Measurements from ENCODE around the gene SCD. TPM values are rescaled to one million over a fixed set of nuclear protein-coding genes. Genes with fewer than 3 reads are reported as not detected.
A peak's percentile ranks its signal among the peaks of the same experiment; 100 is the strongest.

Gene SCD
- total RNA-seq, 2 experiments from 2014 or later = 198 to 202 TPM

DNA sequence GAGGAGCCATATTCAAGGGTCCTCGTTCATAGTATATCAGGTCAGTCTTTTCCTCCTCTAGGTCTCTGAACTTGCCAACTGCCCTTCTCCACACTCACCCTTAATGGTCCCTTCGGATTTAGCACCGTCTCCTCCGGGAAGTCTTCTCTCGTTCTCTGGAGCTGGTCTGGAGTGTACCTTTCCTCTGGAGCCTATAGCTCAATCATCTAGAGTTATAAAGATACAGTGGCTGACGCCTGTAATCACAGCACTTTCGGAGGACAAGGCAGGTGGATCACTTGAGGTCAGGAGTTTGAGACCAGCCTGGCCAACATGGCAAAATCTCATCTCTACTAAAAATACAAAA is 4.4 kb upstream of the SCD start:
- Mint-ChIP-seq H3K36me3 (ENCODE audit: low read depth) (peaks cover 4% of the 10 kb centered on the region), H3K27me3 (peaks cover 2% of the 10 kb centered on the region), H3K4me1 (peaks cover 30% of the 10 kb centered on the region), H3K27ac (no peak overlapping the region), H3K9me3 (no peaks in the 10 kb centered on the region), H3K4me3 (no peak overlapping the region)
- ChIA-PET CTCF (interaction anchor here (0.7 to 17.3 kb wide), 7 partner anchors 25 to 184 kb away, joined by 3 to 220 read pairs (median 4); no protein-coding TSS in a partner anchor), POLR2A (interaction anchor here (1.2 kb wide), 1 partner anchor 167 kb away, joined by 3 read pairs; no protein-coding TSS in a partner anchor)
- DNase-seq = no peak

DNA sequence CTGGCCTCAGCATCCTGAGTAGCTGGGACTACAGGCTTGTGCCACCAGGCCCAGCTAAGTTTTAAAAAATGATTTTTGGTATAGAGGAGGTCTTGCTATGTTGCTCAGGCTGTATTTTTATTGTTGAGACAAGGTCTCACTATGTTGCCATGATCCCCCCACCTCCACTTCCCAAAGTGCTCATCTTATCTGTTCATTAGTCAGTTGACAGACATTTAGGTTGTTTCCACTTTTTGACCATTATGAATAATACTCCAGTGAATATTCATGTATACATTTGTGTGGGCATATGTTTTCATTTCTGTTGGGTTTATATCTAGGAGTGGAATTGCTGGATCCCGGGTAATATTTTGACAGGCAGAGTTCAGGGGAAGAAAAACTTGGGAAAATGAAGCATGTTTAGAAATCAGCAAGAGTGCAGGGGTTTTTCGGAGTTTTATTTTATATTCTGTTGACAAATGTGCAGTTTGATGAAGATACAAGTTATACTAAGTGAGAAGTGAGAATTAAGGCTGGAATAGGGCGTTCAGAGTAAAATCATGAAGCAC is 2.7 kb upstream of the SCD start:
- H3K9me3 Mint-ChIP-seq = no peaks in the 10 kb centered on the region
- ChIA-PET CTCF (interaction anchor here (0.7 to 17.3 kb wide), 8 partner anchors 14 to 174 kb away, joined by 3 to 220 read pairs (median 20); no protein-coding TSS in a partner anchor), POLR2A (interaction anchor here (1.4 to 6.9 kb wide), 3 partner anchors 26 to 165 kb away, joined by 5 to 105 read pairs (median 64); no protein-coding TSS in a partner anchor)
- no peak for DNase-seq
- peaks cover 40% of the 10 kb centered on the region for H3K4me1 Mint-ChIP-seq
- H3K36me3 Mint-ChIP-seq (ENCODE audit: low read depth) = peaks cover 21% of the 10 kb centered on the region
- H3K4me3 Mint-ChIP-seq = no peak overlapping the region
- no peak overlapping the region for H3K27ac Mint-ChIP-seq
- H3K27me3 Mint-ChIP-seq = no peaks in the 10 kb centered on the region

DNA sequence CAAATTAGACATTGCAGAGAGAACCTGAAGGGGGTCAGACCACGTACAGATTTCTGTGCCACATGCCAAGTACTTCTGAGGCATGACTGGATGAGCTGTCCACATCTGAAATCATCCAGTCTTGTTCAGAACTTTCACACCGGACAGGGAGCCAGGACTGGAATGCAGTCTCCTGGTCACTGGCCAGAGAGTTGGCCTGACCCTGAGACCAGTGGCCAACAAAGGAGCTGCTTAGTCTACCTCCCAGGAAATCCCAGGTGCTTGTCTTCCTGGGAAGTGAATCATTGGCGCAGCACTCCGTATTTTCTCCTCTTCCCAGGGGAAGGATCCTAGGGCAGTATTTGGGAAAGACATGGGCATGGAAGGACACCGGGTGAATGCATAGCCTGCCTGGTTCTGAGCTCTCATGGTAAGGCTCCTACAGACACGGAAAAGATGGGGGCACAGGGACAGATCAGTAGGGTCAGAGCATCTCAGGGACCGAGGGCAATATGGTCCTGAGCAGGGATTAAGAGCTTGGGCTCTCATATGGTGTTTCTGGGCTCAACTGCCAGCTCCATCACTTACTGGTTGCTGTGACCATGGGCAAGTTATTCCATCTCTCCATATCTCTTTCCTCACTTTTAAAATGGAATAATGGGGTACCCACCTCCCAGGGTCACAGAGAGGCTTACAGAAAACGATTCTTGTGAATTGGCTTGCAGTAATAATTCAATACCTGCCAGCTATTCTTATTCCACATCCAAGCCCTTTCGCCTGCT is 1.3 kb upstream of the SCD start:
- Mint-ChIP-seq H3K27ac (peak overlapping the region; percentile 74), H3K9me3 (no peaks in the 10 kb centered on the region), H3K4me1 (peaks cover 53% of the 10 kb centered on the region), H3K36me3 (ENCODE audit: low read depth) (peaks cover 35% of the 10 kb centered on the region), H3K4me3 (peak overlapping the region; percentile 96), H3K27me3 (no peaks in the 10 kb centered on the region)
- CTCF ChIA-PET = interaction anchor here (1.1 to 17.3 kb wide), 7 partner anchors 8 to 651 kb away, joined by 3 to 220 read pairs (median 18); no protein-coding TSS in a partner anchor
- DNase-seq = no peak
- POLR2A ChIA-PET = interaction anchor here (0.5 to 6.9 kb wide), 10 partner anchors 25 to 188 kb away, joined by 3 to 105 read pairs (median 6); no protein-coding TSS in a partner anchor

DNA sequence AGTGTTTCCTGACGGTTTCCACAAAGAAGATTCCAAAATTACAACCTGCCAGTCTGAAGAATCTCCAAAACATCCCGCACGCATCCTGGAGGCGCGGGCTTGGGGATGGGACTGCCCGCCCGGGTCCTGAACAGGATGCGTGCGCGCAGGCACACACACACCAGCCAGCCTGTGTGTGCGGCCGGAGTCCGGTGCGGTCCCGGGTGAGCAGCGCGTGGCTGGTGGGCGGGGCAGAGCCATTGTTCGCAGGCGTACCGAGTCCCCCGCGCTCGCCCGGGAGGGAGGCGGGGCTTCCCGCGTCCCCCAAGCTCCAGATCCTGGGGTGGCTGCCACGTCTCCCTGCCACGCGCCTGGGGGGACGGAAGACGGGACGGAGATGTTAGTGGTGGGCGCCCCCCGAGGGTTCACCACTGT is 675 bp upstream of the SCD start:
- CTCF ChIA-PET = interaction anchor here (0.8 to 17.3 kb wide), 10 partner anchors 8 to 650 kb away, joined by 3 to 220 read pairs (median 6); partner anchors contain the start of gene HIF1AN
- Mint-ChIP-seq H3K4me3 (peak overlapping the region; percentile 96), H3K36me3 (ENCODE audit: low read depth) (peaks cover 41% of the 10 kb centered on the region), H3K27me3 (no peaks in the 10 kb centered on the region), H3K27ac (peak overlapping the region; percentile 74), H3K9me3 (no peaks in the 10 kb centered on the region), H3K4me1 (peaks cover 59% of the 10 kb centered on the region)
- POLR2A ChIA-PET = interaction anchor here (0.9 to 6.9 kb wide), 13 partner anchors 17 to 188 kb away, joined by 3 to 105 read pairs (median 3); no protein-coding TSS in a partner anchor
- peak; percentile 83 for DNase-seq

DNA sequence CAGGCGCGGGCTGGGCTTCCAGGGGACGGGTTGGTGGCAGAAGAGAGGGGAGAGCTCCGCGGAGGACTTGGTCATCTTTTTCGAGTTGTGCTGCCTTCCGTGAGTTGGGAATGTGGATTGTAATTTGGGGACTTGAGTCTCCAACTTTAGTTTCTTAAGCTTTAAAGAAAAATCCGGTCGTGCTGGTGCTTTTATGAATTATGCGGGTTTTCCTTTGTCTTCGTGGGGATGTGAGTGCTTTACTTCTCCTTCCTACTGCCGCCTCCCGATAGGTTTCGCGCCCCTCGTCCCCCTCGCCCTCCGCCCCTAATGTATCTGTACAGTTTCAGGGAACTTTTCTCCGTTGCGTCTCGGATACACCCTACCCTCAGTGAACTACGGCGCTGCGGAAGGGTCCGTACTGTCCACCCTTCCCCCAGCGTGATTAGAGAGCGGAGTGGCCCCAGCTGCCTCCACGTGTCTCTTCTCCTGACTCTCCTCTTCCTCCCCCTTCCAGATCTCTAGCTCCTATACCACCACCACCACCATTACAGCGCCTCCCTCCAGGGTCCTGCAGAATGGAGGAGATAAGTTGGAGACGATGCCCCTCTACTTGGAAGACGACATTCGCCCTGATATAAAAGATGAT is 649 bp downstream of the SCD start:
- CTCF ChIA-PET = interaction anchor here (0.6 to 17.3 kb wide), 12 partner anchors 16 to 188 kb away, joined by 3 to 220 read pairs (median 8); partner anchors contain the start of gene HIF1AN
- H3K9me3 Mint-ChIP-seq = no peaks in the 10 kb centered on the region
- no peaks in the 10 kb centered on the region for H3K27me3 Mint-ChIP-seq
- peak overlapping the region; percentile 96 for H3K4me3 Mint-ChIP-seq
- H3K36me3 Mint-ChIP-seq (ENCODE audit: low read depth) = peaks cover 55% of the 10 kb centered on the region
- POLR2A ChIA-PET = interaction anchor here (1.3 to 6.9 kb wide), 8 partner anchors 9 to 180 kb away, joined by 3 to 105 read pairs (median 8); no protein-coding TSS in a partner anchor
- H3K4me1 Mint-ChIP-seq = peaks cover 67% of the 10 kb centered on the region
- DNase-seq = no peak
- H3K27ac Mint-ChIP-seq = peak overlapping the region; percentile 72

DNA sequence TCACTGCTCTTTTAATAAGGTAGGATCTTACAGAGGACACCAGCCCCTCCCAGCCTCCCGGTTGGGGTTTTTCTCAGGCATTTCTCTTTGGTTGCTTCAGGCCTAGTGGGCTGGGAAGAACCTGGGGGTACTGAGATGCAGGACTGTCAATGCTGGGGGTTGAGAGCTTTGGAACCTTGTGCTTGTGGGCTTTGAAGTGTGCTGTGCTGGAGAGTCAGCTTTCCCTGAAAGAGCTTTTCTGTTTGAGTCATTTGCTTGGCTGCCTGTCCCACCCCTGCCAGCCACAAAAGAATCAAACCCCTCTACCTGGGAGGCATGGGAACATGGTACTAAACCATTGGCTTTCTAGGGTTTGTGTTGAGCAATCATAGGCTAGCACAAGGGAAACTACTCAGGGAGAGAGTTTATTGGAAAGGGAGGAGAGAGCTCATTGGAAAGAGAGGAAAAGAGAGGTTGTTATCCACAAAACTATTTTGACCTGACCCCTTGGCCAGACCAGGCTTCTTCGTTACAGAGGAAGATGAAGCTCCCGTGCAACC is 1.4 kb downstream of the SCD start:
- peak overlapping the region; percentile 72 for H3K27ac Mint-ChIP-seq
- H3K36me3 Mint-ChIP-seq (ENCODE audit: low read depth) = peaks cover 62% of the 10 kb centered on the region
- POLR2A ChIA-PET = interaction anchor here (1.1 to 6.9 kb wide), 8 partner anchors 10 to 170 kb away, joined by 3 to 105 read pairs (median 4); partner anchors contain the start of gene BLOC1S2
- no peaks in the 10 kb centered on the region for H3K9me3 Mint-ChIP-seq
- CTCF ChIA-PET = interaction anchor here (0.6 to 17.3 kb wide), 11 partner anchors 10 to 170 kb away, joined by 3 to 220 read pairs (median 5); no protein-coding TSS in a partner anchor
- H3K27me3 Mint-ChIP-seq = no peaks in the 10 kb centered on the region
- no peak for DNase-seq
- H3K4me3 Mint-ChIP-seq = peak overlapping the region; percentile 96
- peaks cover 69% of the 10 kb centered on the region for H3K4me1 Mint-ChIP-seq

DNA sequence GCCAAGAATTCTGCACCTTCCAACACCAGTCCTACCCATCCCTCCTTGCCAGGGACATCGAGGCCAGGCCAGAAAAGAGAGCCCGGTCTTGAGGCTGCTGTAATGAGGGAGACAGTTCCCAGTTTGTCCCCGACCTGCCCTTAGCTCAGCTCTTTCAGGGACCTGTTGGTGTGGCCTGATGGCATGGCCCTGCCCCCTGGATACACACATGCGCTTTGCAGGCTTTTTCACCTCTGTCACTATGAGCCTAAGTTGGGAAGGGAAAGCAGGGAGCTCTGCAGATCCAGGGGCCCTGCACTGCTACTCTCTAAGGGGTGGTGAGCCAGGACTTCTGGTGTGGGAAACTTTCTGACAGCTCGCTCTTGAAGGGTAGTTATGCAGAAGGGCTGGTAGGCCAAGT is 2.1 kb downstream of the SCD start:
- Mint-ChIP-seq H3K4me1 (peaks cover 71% of the 10 kb centered on the region), H3K4me3 (peak overlapping the region; percentile 96), H3K27ac (no peak overlapping the region), H3K9me3 (no peaks in the 10 kb centered on the region), H3K27me3 (no peaks in the 10 kb centered on the region), H3K36me3 (ENCODE audit: low read depth) (peaks cover 69% of the 10 kb centered on the region)
- no peak for DNase-seq
- ChIA-PET CTCF (interaction anchor here (1.2 to 17.3 kb wide), 7 partner anchors 11 to 162 kb away, joined by 3 to 220 read pairs (median 5); no protein-coding TSS in a partner anchor), POLR2A (interaction anchor here (0.8 to 6.9 kb wide), 9 partner anchors 21 to 187 kb away, joined by 3 to 105 read pairs (median 5); partner anchors contain the start of genes BLOC1S2 and HIF1AN)

DNA sequence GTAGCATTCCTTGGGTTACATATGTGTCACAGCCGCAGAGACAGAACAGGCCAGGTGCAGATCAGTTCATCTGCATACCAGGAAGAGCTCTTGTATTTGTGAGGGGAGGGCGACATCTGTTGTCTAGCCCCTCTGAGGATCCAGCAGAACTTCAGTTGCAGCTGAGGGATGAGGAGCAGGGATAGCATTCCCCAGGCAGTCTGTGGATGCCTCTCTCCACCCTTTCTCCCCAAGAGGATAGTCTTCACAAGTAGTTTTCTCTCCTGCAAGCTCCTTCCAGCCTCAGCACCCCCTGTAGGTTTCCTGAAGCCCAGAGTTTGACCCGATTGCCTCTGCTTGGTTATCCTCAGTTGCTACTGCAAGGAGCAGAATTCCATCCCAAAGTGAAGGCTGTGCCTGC is 2.6 kb downstream of the SCD start:
- ChIA-PET CTCF (interaction anchor here (1.1 to 17.3 kb wide), 8 partner anchors 11 to 162 kb away, joined by 3 to 220 read pairs (median 4); no protein-coding TSS in a partner anchor), POLR2A (interaction anchor here (0.8 to 6.9 kb wide), 8 partner anchors 21 to 186 kb away, joined by 3 to 105 read pairs (median 5); partner anchors contain the start of genes BLOC1S2 and HIF1AN)
- no peaks in the 10 kb centered on the region for H3K27me3 Mint-ChIP-seq
- no peaks in the 10 kb centered on the region for H3K9me3 Mint-ChIP-seq
- H3K4me1 Mint-ChIP-seq = peaks cover 70% of the 10 kb centered on the region
- H3K36me3 Mint-ChIP-seq (ENCODE audit: low read depth) = peaks cover 74% of the 10 kb centered on the region
- no peak for DNase-seq
- H3K27ac Mint-ChIP-seq = peak overlapping the region; percentile 4
- peak overlapping the region; percentile 96 for H3K4me3 Mint-ChIP-seq

DNA sequence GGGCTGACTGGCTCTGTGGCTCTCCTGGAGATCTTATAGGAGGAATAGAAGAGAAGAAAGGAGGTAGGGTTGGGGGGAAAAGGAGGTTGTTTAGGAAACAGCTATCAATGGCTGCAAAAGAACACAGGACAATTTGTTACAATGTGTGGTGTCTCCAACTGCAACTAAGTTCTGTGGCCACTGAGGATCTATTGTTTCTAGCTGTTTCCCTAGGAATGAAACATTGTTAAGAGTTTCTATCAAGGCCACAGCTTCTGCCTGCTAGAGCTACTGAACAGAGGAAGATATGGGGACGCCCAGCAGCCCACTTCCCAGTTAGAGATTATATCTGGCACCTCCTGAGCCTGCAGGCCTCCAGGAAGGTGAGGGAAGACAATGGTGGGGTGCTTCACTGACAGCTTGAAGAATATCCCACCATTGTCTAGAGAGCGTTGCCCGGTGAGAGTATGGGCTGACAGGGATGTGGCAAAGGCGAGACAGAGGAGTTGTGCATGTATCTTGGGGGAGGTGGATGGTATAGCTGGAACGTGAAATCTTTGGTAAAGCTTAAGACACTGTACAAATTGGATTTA is 4.0 kb downstream of the SCD start:
- CTCF ChIA-PET = interaction anchor here (0.7 to 17.3 kb wide), 8 partner anchors 12 to 157 kb away, joined by 3 to 220 read pairs (median 4); no protein-coding TSS in a partner anchor
- no peak for DNase-seq
- H3K4me3 Mint-ChIP-seq = peak overlapping the region; percentile 96
- H3K27me3 Mint-ChIP-seq = no peaks in the 10 kb centered on the region
- peak overlapping the region; percentile 55 for H3K27ac Mint-ChIP-seq
- no peaks in the 10 kb centered on the region for H3K9me3 Mint-ChIP-seq
- peaks cover 72% of the 10 kb centered on the region for H3K4me1 Mint-ChIP-seq
- peaks cover 88% of the 10 kb centered on the region for H3K36me3 Mint-ChIP-seq (ENCODE audit: low read depth)
- POLR2A ChIA-PET = interaction anchor here (0.7 to 1.9 kb wide), 4 partner anchors 12 to 23 kb away, joined by 3 to 7 read pairs (median 4); no protein-coding TSS in a partner anchor

DNA sequence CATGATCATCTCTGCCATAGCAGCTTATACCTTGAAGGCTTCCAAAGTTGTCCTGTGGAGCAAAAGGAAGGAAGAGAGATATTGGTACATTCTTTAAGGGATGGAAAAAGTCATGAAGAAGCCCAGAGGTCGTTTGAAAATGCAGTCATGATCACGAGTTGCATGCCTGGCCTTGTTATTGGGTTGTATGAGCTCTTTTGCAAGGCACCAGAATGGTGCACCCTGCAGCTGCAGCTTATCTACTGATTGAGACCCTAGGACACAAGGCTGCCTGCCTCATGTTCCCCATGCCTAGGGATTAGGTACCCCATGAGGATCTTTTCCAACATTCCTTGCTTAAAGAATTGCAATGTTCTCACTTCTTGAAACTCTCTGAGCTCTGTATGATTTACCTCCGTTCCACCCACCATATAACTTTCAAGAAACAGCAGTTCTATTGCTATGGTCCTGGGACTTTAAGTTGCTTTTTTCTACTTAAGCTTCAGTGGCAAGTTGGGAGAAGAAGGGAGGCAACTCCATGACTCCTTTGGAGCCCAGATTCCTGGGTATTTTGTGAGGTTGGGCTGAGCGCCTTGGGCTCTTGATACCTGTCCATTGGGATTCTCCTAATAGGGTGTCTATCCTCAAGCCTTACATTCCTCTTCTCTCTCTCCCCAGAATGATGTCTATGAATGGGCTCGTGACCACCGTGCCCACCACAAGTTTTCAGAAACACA is 6.9 kb downstream of the SCD start:
- no peaks in the 10 kb centered on the region for H3K9me3 Mint-ChIP-seq
- ChIA-PET CTCF (interaction anchor here (1.5 to 1.8 kb wide), 2 partner anchors 79 to 165 kb away, joined by 6 read pairs; no protein-coding TSS in a partner anchor), POLR2A (interaction anchor here (0.6 to 1.1 kb wide), 2 partner anchors 17 to 19 kb away, joined by 3 to 4 read pairs; no protein-coding TSS in a partner anchor)
- H3K27ac Mint-ChIP-seq = no peak overlapping the region
- DNase-seq = no peak
- peaks cover 72% of the 10 kb centered on the region for H3K4me1 Mint-ChIP-seq
- peaks cover 92% of the 10 kb centered on the region for H3K36me3 Mint-ChIP-seq (ENCODE audit: low read depth)
- H3K27me3 Mint-ChIP-seq = no peaks in the 10 kb centered on the region
- H3K4me3 Mint-ChIP-seq = no peak overlapping the region

DNA sequence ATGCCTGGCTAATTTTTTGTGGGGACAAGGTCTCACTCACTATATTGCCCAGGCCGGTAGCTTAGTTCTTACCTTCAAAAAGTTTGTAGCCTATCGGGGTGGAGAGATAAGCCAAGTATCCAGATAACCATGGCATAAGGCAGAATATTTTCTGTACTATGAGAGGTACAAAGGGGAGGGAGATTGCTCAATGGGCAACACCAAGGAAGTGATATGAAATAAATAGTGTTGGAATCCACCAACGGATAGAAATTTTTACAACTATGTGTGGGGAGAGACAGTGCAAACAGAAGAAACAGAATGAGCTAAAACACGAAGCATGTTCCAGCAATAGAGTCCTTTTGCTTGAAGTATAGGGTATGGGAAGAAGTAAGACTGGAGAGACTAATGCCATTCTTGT is 8.1 kb downstream of the SCD start:
- H3K4me1 Mint-ChIP-seq = peaks cover 69% of the 10 kb centered on the region
- H3K4me3 Mint-ChIP-seq = no peak overlapping the region
- H3K27me3 Mint-ChIP-seq = no peaks in the 10 kb centered on the region
- ChIA-PET POLR2A (no interaction called here), CTCF (interaction anchor here (1.8 kb wide), 1 partner anchor 163 kb away, joined by 6 read pairs; no protein-coding TSS in a partner anchor)
- peaks cover 92% of the 10 kb centered on the region for H3K36me3 Mint-ChIP-seq (ENCODE audit: low read depth)
- H3K9me3 Mint-ChIP-seq = no peaks in the 10 kb centered on the region
- no peak overlapping the region for H3K27ac Mint-ChIP-seq
- DNase-seq = no peak
